ENCODE results near the gene FBXO17. TPM values are rescaled to one million over a fixed set of nuclear protein-coding genes. Genes with fewer than 3 reads are reported as not detected.

The FBXO17 gene
- total and polyA plus RNA-seq, 2 donors (not counting 1 experiment from before 2014, with no cell fraction given), result not detected

DNA sequence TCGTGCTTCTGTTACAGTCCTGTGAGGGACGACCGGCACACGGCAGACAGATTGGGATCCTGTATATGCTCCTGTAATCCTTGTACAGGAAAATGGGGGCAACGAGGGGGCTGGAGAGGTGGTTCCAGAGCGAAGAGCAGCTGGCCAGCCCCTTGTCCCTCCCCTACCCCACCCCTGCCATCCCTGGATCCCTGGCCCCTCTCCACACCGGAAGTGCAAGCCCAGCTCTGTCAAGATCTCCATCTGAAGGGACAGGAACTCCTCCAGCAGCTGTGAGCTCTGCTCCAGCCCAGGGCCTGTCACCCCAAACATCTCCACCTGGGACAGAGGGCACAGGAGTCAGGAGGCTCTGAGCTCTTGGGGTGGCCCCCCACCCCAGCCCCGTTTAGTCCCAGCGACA lies 58.0 kb downstream of the FBXO17 start:
- Histone ChIP-seq H3K4me1 (ENCODE audit: control insufficient read depth in 2 of 2, insufficient read depth in 2 of 2, low read length in 2 of 2) (no peaks in the 10 kb centered on the region), H2AFZ (ENCODE audit: insufficient read depth, low read depth, low read length, poor library complexity, severe bottlenecking) (no peak overlapping the region), H3K79me2 (ENCODE audit: control insufficient read depth, insufficient read depth, low read length) (no peaks in the 10 kb centered on the region), H3K9me3 (ENCODE audit: control extremely low read depth in 1 of 3, control insufficient read depth in 2 of 3, insufficient read depth in 1 of 3, low read length in 2 of 3) (no peaks in the 10 kb centered on the region), H3K9ac (ENCODE audit: low read length) (no peak overlapping the region), H4K20me1 (ENCODE audit: control insufficient read depth, insufficient read depth, low read length, poor library complexity, severe bottlenecking) (no peaks in the 10 kb centered on the region), H3K4me3 (ENCODE audit: control extremely low read depth in 1 of 5, extremely low read depth in 1 of 5, insufficient read depth in 1 of 5, low read depth in 2 of 5, low read length in 4 of 5) (no peak overlapping the region), H3K4me2 (replicated peaks; ENCODE audit: low read depth, low read length, poor library complexity, severe bottlenecking) (no peak overlapping the region), H3K27me3 (replicated peaks in 1 of 4; ENCODE audit: control extremely low read depth in 1 of 4, control insufficient read depth in 3 of 4, insufficient read depth in 4 of 4, low read length in 3 of 4) (no peaks in the 10 kb centered on the region), H3K36me3 (replicated peaks in 1 of 2; ENCODE audit: control extremely low read depth in 1 of 2, control insufficient read depth in 1 of 2, extremely low read depth in 1 of 2, insufficient read depth in 2 of 2, low read length in 1 of 2) (peaks cover 1 to 5% of the 10 kb centered on the region in 2 experiments), H3K27ac (ENCODE audit: low read length in 2 of 2) (no peak overlapping the region)
- DNase-seq (no peak), ATAC-seq (ENCODE audit: low read depth) (no peak)
- TF ChIP-seq, protein P1, sequence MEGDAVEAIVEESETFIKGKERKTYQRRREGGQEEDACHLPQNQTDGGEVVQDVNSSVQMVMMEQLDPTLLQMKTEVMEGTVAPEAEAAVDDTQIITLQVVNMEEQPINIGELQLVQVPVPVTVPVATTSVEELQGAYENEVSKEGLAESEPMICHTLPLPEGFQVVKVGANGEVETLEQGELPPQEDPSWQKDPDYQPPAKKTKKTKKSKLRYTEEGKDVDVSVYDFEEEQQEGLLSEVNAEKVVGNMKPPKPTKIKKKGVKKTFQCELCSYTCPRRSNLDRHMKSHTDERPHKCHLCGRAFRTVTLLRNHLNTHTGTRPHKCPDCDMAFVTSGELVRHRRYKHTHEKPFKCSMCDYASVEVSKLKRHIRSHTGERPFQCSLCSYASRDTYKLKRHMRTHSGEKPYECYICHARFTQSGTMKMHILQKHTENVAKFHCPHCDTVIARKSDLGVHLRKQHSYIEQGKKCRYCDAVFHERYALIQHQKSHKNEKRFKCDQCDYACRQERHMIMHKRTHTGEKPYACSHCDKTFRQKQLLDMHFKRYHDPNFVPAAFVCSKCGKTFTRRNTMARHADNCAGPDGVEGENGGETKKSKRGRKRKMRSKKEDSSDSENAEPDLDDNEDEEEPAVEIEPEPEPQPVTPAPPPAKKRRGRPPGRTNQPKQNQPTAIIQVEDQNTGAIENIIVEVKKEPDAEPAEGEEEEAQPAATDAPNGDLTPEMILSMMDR (IDR thresholded peaks at IDR 0.05), result no peak
- TF ChIP-seq EZH2 (IDR thresholded peaks at IDR 0.05; ENCODE audit: borderline replicate concordance, insufficient read depth, low read depth, low read length, poor library complexity, severe bottlenecking), result no peak
- intact Hi-C loops (cut with micrococcal nuclease), result no loop called here
- H3K27ac Mint-ChIP-seq, result no peak overlapping the region
- H3K9me3 Mint-ChIP-seq (ENCODE audit: insufficient read depth), result no peaks in the 10 kb centered on the region
- no peaks in the 10 kb centered on the region for H3K4me1 Mint-ChIP-seq
- ChIA-PET CTCF (interaction anchor here (0.6 kb wide), 1 partner anchor 25 kb away, joined by 3 read pairs; no protein-coding TSS in a partner anchor), POLR2A (no interaction called here)
- no peaks in the 10 kb centered on the region for H3K27me3 Mint-ChIP-seq
- WGBS (ENCODE audit: insufficient coverage), result 95% methylated on average over 7 of the region's 9 CpGs
- H3K4me3 Mint-ChIP-seq, result no peak overlapping the region

DNA sequence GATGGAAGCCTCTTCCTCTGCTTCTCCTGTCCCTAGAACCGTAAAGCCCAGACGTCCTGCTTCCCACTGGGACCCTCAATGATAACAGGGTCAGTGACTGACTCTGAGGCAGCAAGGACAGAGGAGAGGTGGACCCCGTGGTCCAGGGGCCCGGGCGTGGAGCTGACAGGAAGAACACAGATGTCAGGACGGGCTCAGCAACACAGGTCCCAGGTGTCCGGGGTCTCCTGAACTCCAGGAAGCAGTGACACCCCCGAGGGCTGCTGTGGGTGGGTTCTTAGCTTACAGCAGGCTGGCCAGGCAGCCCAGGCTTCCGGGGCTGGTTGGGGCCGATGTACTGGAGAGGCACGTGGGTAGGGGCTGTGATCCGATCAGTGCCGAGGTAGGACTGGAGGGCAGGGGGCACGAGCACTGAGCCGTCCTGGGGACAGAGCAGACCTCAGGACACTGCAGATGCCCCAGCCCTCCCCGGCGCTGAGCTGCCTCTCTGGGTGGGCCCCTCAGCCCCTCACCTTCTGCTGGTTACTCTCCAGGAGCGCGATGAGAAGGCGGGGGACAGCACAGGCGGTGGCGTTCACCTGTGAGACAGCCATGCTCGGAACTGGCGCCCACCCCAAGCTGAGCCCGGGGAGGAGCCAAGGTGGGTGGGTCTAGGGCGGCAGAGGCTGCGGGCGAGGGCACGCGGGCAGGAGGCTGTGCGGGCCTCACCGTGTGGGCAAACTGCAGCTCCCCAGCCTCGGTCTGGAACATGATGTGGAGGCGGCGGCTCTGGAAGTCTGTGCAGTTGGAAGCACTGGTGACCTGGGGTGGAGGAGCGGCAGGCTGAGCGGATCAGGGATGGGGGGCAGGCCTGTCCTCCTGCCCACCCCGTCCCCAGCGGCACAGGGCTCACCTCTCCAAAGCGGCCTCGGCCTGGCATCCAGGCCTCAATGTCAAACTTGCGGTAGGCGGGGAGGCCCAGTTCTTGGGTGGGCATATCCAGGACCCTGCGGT lies 59.9 kb downstream of the FBXO17 start:
- CTCF ChIA-PET, result no interaction called here
- Mint-ChIP-seq H3K9me3 (ENCODE audit: insufficient read depth) (no peaks in the 10 kb centered on the region), H3K27me3 (no peaks in the 10 kb centered on the region), H3K4me1 (no peaks in the 10 kb centered on the region), H3K27ac (no peak overlapping the region), H3K4me3 (no peak overlapping the region)
- peaks cover 0 to 2% (median 0%) of the 10 kb centered on the region in 4 experiments for H3K27me3 ChIP-seq (replicated peaks in 1 of 4; ENCODE audit: control extremely low read depth in 1 of 4, control insufficient read depth in 3 of 4, insufficient read depth in 4 of 4, low read length in 3 of 4)
- no peaks in the 10 kb centered on the region for H3K79me2 ChIP-seq (ENCODE audit: control insufficient read depth, insufficient read depth, low read length)
- WGBS (ENCODE audit: insufficient coverage), result 96% methylated on average over 43 of the region's 44 CpGs
- no peak overlapping the region for H3K9ac ChIP-seq (ENCODE audit: low read length)
- no peak overlapping the region for H3K4me2 ChIP-seq (replicated peaks; ENCODE audit: low read depth, low read length, poor library complexity, severe bottlenecking)
- no peak overlapping the region for H3K4me3 ChIP-seq (ENCODE audit: control extremely low read depth in 1 of 5, extremely low read depth in 1 of 5, insufficient read depth in 1 of 5, low read depth in 2 of 5, low read length in 4 of 5)
- no peaks in the 10 kb centered on the region for H4K20me1 ChIP-seq (ENCODE audit: control insufficient read depth, insufficient read depth, low read length, poor library complexity, severe bottlenecking)
- H2AFZ ChIP-seq (ENCODE audit: insufficient read depth, low read depth, low read length, poor library complexity, severe bottlenecking), result no peak overlapping the region
- ATAC-seq (ENCODE audit: low read depth) (no peak), DNase-seq (no peak)
- H3K27ac ChIP-seq (ENCODE audit: low read length in 2 of 2), result no peak overlapping the region
- intact Hi-C loops (cut with micrococcal nuclease), result no loop called here
- H3K9me3 ChIP-seq (ENCODE audit: control extremely low read depth in 1 of 3, control insufficient read depth in 2 of 3, insufficient read depth in 1 of 3, low read length in 2 of 3), result no peaks in the 10 kb centered on the region
- H3K36me3 ChIP-seq (replicated peaks in 1 of 2; ENCODE audit: control extremely low read depth in 1 of 2, control insufficient read depth in 1 of 2, extremely low read depth in 1 of 2, insufficient read depth in 2 of 2, low read length in 1 of 2), result peaks cover 0 to 5% of the 10 kb centered on the region in 2 experiments
- TF ChIP-seq EZH2 (IDR thresholded peaks at IDR 0.05; ENCODE audit: borderline replicate concordance, insufficient read depth, low read depth, low read length, poor library complexity, severe bottlenecking), result no peak
- TF ChIP-seq, protein P1 (IDR thresholded peaks at IDR 0.05), result no peak
- H3K4me1 ChIP-seq (ENCODE audit: control insufficient read depth in 2 of 2, insufficient read depth in 2 of 2, low read length in 2 of 2), result no peaks in the 10 kb centered on the region
- POLR2A ChIA-PET, result no interaction called here

Measured in B cell (primary cell).